Metanephros (tissue), 2 donors: ENCODE measurements around the gene ZMYND8. TPM values are rescaled to one million over a fixed set of nuclear protein-coding genes. Genes with fewer than 3 reads are reported as not detected.

ENCODE experiments used
- small RNA-seq: library from RNA; depleted of rRNA; stranded (forward); fragments of <200 nt; gene quantifications from one replicate; pipeline ENCODE3, GENCODE V24; 2014; ENCODE audit warnings: low replicate concordance
- total RNA-seq: library from RNA; depleted of rRNA; stranded (reverse); fragments of >200 nt; gene quantifications from one replicate; pipeline ENCODE4 v1.2.3, GENCODE V29; 2014

Gene ZMYND8
- 33.2 TPM for total RNA-seq

DNA sequence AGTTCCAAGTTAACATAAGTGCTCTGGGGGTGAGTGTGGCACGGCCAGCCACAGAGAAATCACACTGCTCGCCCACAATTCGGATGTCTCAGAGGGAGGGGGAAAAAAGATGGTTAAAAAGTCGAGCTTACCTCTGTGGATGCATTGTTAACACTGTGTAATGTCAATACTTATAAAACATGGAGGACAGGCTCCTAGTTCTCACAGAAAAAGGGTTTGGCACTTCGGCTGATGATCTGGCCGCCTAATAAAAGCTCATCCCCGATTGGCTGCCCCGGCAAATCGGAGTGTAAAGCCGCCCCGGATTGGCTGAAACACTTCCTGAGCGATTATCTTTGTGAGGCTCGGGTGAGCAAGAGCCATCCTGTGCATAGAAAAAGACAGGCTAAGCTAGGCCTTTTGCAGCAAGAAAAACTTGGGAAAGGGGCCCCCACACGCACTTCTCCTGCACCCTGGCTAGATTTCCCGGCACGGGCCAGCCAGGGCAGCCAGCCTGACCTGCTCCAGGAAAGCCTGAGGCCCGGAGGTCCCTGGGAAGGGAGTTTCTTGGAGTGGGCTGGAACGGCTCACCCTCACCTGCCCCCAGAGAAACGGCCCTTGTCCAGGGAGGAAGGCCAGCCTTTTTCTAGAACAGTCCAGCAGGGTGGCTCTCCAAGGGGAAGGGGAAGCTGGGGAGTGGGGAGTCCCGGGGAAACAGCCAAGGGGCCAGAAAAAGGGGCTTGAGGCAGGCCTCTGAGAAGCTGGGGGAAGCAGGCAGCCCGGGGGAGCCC lies at the start of gene ZMYND8:
Gene ZMYND8, minus strand, starts transcription at position 174 of the 770 bp plus-strand sequence. Its CDS starts 29 bp downstream, at position 145.

Small RNA genes lying within 50 kb of the gene (small RNA-seq; reads per million reads assigned to genes)
- not detected for gene MIR3616

Other genes starting within 250 kb of the ZMYND8 start
- 49.7 TPM for gene NCOA3, start 145.2 kb upstream of the ZMYND8 start, total RNA-seq